ENCODE results near the gene TACC2. TPM values are rescaled to one million over a fixed set of nuclear protein-coding genes. Genes with fewer than 3 reads are reported as not detected.

Gene TACC2
- total RNA-seq, 4 donors from 2014 or later = 46.5 to 106 (median 71.6) TPM

DNA sequence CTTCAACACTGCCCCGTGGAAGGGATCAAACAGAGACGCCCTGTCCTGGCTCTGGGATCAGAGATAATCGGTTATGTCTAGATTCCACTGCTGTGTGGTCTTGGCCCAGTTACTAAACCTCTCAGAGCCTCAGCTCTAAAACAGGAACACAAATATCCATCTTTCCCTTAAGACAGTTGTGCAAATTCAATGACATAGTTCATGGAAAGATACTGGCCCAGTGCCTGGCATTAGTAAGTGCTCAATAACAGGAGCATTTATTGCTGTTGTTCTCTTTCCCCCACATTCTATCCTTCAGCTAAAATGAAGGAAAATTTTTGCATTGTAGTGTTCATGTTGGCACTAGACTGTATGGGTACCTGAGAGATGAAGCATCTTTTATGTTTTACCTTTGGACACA, 58.6 kb downstream of the TACC2 start:
- no peaks in the 10 kb centered on the region for H3K27me3 ChIP-seq
- peaks cover 0 to 17% (median 0%) of the 10 kb centered on the region in 3 donors for H3K36me3 ChIP-seq
- H3K4me1 ChIP-seq = peaks cover 8 to 37% (median 14%) of the 10 kb centered on the region in 3 donors
- no peak for DNase-seq
- intact Hi-C loops (cut with DNase I) = no loop called here
- WGBS, 2 donors = 41 to 83% methylated on average over 3 of the region's 3 CpGs
- H3K4me3 ChIP-seq = no peak overlapping the region
- no peak for TF ChIP-seq POLR2A (IDR thresholded peaks at IDR 0.05)
- TF ChIP-seq, protein P1, sequence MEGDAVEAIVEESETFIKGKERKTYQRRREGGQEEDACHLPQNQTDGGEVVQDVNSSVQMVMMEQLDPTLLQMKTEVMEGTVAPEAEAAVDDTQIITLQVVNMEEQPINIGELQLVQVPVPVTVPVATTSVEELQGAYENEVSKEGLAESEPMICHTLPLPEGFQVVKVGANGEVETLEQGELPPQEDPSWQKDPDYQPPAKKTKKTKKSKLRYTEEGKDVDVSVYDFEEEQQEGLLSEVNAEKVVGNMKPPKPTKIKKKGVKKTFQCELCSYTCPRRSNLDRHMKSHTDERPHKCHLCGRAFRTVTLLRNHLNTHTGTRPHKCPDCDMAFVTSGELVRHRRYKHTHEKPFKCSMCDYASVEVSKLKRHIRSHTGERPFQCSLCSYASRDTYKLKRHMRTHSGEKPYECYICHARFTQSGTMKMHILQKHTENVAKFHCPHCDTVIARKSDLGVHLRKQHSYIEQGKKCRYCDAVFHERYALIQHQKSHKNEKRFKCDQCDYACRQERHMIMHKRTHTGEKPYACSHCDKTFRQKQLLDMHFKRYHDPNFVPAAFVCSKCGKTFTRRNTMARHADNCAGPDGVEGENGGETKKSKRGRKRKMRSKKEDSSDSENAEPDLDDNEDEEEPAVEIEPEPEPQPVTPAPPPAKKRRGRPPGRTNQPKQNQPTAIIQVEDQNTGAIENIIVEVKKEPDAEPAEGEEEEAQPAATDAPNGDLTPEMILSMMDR (IDR thresholded peaks at IDR 0.05) = no peak
- no peaks in the 10 kb centered on the region for H3K9me3 ChIP-seq
- H3K27ac ChIP-seq = peak overlapping the region in 2 of 4 donors; percentile 8 to 18

- Histone ChIP-seq H3K36me3 (peaks cover 0 to 25% (median 0%) of the 10 kb centered on the region in 3 donors), H3K4me1 (peaks cover 8 to 47% (median 17%) of the 10 kb centered on the region in 3 donors), H3K27ac (peak overlapping the region in 2 of 4 donors; percentile 8 to 21), H3K27me3 (no peaks in the 10 kb centered on the region), H3K4me3 (no peak overlapping the region), H3K9me3 (no peaks in the 10 kb centered on the region)
- TF ChIP-seq, protein P1 (IDR thresholded peaks at IDR 0.05) = no peak
- TF ChIP-seq POLR2A (IDR thresholded peaks at IDR 0.05) = no peak
- WGBS, 2 donors = 90 to 91% methylated on average over 7 to 9 of the region's 9 CpGs
- no peak for DNase-seq
- intact Hi-C loops (cut with DNase I) = no loop called here
Measured at GRCh38 chr10:122049076-122049475, 60.1 kb downstream of the TACC2 start.

GRCh38 chr10:122050311-122050710, 61.3 kb downstream of the TACC2 start:
- intact Hi-C loops (cut with DNase I) = loop anchor here (10.0 kb wide), 1 partner anchor 64 kb away; no protein-coding TSS in a partner anchor
- no peak overlapping the region for H3K4me3 ChIP-seq
- no peak for DNase-seq
- no peaks in the 10 kb centered on the region for H3K27me3 ChIP-seq
- WGBS, 2 donors = 86 to 91% methylated on average over 9 to 10 of the region's 10 CpGs
- peaks cover 0 to 26% (median 0%) of the 10 kb centered on the region in 3 donors for H3K36me3 ChIP-seq
- no peak overlapping the region for H3K27ac ChIP-seq
- H3K9me3 ChIP-seq = no peaks in the 10 kb centered on the region
- peaks cover 8 to 46% (median 13%) of the 10 kb centered on the region in 3 donors for H3K4me1 ChIP-seq
- no peak for TF ChIP-seq POLR2A (IDR thresholded peaks at IDR 0.05)

GRCh38 chr10:122050811-122051210, 61.8 kb downstream of the TACC2 start:
- TF ChIP-seq POLR2A (IDR thresholded peaks at IDR 0.05) = no peak
- TF ChIP-seq, protein P1 (IDR thresholded peaks at IDR 0.05) = no peak
- no peak overlapping the region for H3K4me3 ChIP-seq
- H3K27me3 ChIP-seq = no peaks in the 10 kb centered on the region
- WGBS, 2 donors = 93 to 97% methylated on average over 7 to 8 of the region's 9 CpGs
- no peak for DNase-seq
- no peaks in the 10 kb centered on the region for H3K9me3 ChIP-seq
- peaks cover 8 to 47% (median 12%) of the 10 kb centered on the region in 3 donors for H3K4me1 ChIP-seq
- intact Hi-C loops (cut with DNase I) = loop anchor here (10.0 kb wide), 1 partner anchor 64 kb away; no protein-coding TSS in a partner anchor
- H3K27ac ChIP-seq = peak overlapping the region in 3 of 4 donors; percentile 60 to 78 (median 70)
- peaks cover 0 to 26% (median 0%) of the 10 kb centered on the region in 3 donors for H3K36me3 ChIP-seq

GRCh38 chr10:122051609-122052385, 62.8 kb downstream of the TACC2 start:
- no peak for DNase-seq
- H3K27ac ChIP-seq = peak overlapping the region in 3 of 4 donors; percentile 60 to 78 (median 70)

More at GRCh38 chr10:122051609-122052385, 62.8 kb downstream of the TACC2 start:
- no peaks in the 10 kb centered on the region for H3K27me3 ChIP-seq
- intact Hi-C loops (cut with DNase I) = loop anchor here (10.0 kb wide), 1 partner anchor 63 kb away; no protein-coding TSS in a partner anchor
- no peaks in the 10 kb centered on the region for H3K9me3 ChIP-seq
- H3K4me1 ChIP-seq = peaks cover 14 to 56% (median 15%) of the 10 kb centered on the region in 3 donors
- WGBS, 2 donors = 19 to 46% methylated on average over 2 of the region's 2 CpGs
- peaks cover 0 to 26% (median 0%) of the 10 kb centered on the region in 3 donors for H3K36me3 ChIP-seq
- H3K4me3 ChIP-seq = no peak overlapping the region
- no peak for TF ChIP-seq POLR2A (IDR thresholded peaks at IDR 0.05)
- TF ChIP-seq, protein P1 (IDR thresholded peaks at IDR 0.05) = peak; percentile 16 to 70 (median 61)
